Measurements from ENCODE around the gene PTPRB.

The PTPRB gene

GRCh38 chr12:70559390-70559789 is 77.8 kb downstream of the PTPRB start:
- no CpG with 5 or more reads among the region's 5 CpGs for WGBS (ENCODE audit: extremely low coverage, insufficient coverage, low lambda C conversion rate)

DNA sequence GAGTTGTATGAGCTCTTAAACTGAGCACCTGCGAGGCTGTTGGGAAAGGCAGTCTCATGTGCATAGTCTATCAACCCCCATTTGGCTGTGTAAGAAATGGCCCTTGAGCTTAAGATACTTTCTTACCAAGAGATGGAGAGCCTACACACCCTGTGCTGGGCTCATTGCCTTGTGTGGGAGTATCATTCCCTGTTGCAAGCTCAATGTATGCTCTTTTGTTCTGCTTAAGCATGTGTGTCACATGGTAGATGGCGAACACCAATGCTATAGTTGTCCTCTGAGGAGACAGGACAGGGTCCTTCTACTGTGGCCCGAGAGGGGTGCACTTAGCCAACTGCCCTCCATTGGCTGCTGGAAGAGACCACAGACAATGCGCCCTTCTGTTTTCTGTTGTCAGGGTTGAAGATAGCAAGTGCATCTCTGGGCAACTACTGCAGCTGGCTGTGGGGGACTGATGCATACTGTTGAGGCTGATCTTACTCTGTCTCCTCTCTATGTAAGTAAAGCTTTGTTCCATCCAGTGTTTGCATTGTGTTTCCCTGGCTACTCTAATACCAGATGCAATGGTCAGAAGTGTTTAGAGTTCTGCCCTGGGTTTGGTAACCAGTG is 79.5 kb downstream of the PTPRB start:
- Histone ChIP-seq H2BK120ac (ENCODE audit: low read depth, low read length) (no peak overlapping the region), H3K79me2 (ENCODE audit: control insufficient read depth, insufficient read depth, low read length) (no peaks in the 10 kb centered on the region), H4K5ac (ENCODE audit: low read length) (no peak overlapping the region), H3K27me3 (ENCODE audit: insufficient read depth, low read length, poor library complexity) (no peaks in the 10 kb centered on the region), H2BK15ac (replicated peaks; ENCODE audit: low read depth) (no peak overlapping the region), H2BK5ac (ENCODE audit: low read length) (no peak overlapping the region), H3K79me1 (ENCODE audit: low read length) (no peaks in the 10 kb centered on the region), H3K9ac (ENCODE audit: low read length) (no peak overlapping the region), H3K4me1 (ENCODE audit: control insufficient read depth, low read depth, low read length) (peaks cover 15% of the 10 kb centered on the region), H3K36me3 (ENCODE audit: control insufficient read depth, insufficient read depth, low read length) (no peaks in the 10 kb centered on the region), H3K27ac (ENCODE audit: low read depth, low read length) (no peak overlapping the region), H3K56ac (ENCODE audit: low read length) (no peak overlapping the region), H3K23ac (ENCODE audit: low read length) (no peak overlapping the region), H3K4ac (ENCODE audit: low read depth, low read length) (no peak overlapping the region), H3K4me3 (ENCODE audit: low read length) (no peak overlapping the region), H3K18ac (ENCODE audit: low read length) (no peak overlapping the region), H3K4me2 (ENCODE audit: low read length) (no peak overlapping the region), H4K8ac (ENCODE audit: low read depth, low read length) (no peak overlapping the region), H2AK5ac (ENCODE audit: low read length) (no peak overlapping the region)
- WGBS (ENCODE audit: extremely low coverage, insufficient coverage, low lambda C conversion rate) = no CpG with 5 or more reads among the region's 4 CpGs
- DNase-seq = no peak

More at GRCh38 chr12:70559390-70559789, 77.8 kb downstream of the PTPRB start:
- Histone ChIP-seq H3K9ac (ENCODE audit: low read length) (no peak overlapping the region), H3K36me3 (ENCODE audit: control insufficient read depth, insufficient read depth, low read length) (no peaks in the 10 kb centered on the region), H3K27me3 (ENCODE audit: insufficient read depth, low read length, poor library complexity) (no peaks in the 10 kb centered on the region), H4K5ac (ENCODE audit: low read length) (no peak overlapping the region), H3K4me2 (ENCODE audit: low read length) (no peak overlapping the region), H3K27ac (ENCODE audit: low read depth, low read length) (no peak overlapping the region), H3K23ac (ENCODE audit: low read length) (no peak overlapping the region), H2AK5ac (ENCODE audit: low read length) (no peak overlapping the region), H3K79me1 (ENCODE audit: low read length) (no peaks in the 10 kb centered on the region), H2BK5ac (ENCODE audit: low read length) (no peak overlapping the region), H4K8ac (ENCODE audit: low read depth, low read length) (no peak overlapping the region), H2BK15ac (replicated peaks; ENCODE audit: low read depth) (no peak overlapping the region), H3K56ac (ENCODE audit: low read length) (no peak overlapping the region), H3K79me2 (ENCODE audit: control insufficient read depth, insufficient read depth, low read length) (no peaks in the 10 kb centered on the region), H2BK120ac (ENCODE audit: low read depth, low read length) (no peak overlapping the region), H3K4me1 (ENCODE audit: control insufficient read depth, low read depth, low read length) (peaks cover 13% of the 10 kb centered on the region), H3K4ac (ENCODE audit: low read depth, low read length) (no peak overlapping the region), H3K18ac (ENCODE audit: low read length) (no peak overlapping the region), H3K4me3 (ENCODE audit: low read length) (no peak overlapping the region)
- DNase-seq = no peak

DNA sequence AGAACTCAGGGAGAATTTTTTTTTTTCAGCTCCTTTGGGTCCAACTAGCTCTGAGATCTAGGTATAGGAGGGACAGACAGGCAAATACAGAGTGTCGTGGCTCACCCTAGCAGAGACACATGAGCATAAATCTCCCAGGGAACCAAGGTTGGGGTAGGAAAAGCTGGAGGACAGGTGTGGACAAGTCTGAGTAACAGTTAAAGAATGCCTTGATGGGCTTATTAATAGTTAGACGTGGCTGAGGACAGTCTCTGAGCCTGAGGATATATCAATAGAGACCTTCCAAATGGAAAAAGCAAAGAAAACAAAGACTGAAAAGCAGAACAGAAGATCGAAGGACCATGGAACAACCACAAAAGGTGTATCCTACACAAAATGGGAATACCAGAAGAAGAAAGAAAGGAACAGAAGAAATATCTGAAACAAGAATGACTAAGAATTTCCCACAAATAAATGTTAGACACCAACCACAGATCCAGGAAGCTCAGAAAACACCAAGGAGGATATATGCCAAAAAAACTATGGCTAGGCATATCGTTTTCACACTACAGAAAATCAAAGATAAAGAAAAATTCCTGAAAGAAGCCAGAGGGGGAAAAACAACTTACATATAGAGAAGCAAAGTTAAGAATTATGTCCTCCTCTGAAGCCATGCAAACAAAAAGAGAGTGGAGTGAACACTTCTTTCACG is 80.9 kb downstream of the PTPRB start:
- Histone ChIP-seq H3K9ac (ENCODE audit: low read length) (no peak overlapping the region), H2BK15ac (replicated peaks; ENCODE audit: low read depth) (peak overlapping the region; percentile 87), H2BK5ac (ENCODE audit: low read length) (no peak overlapping the region), H3K36me3 (ENCODE audit: control insufficient read depth, insufficient read depth, low read length) (no peaks in the 10 kb centered on the region), H3K18ac (ENCODE audit: low read length) (peak overlapping the region; percentile 71), H3K56ac (ENCODE audit: low read length) (no peak overlapping the region), H3K79me2 (ENCODE audit: control insufficient read depth, insufficient read depth, low read length) (no peaks in the 10 kb centered on the region), H2AK5ac (ENCODE audit: low read length) (no peak overlapping the region), H3K27me3 (ENCODE audit: insufficient read depth, low read length, poor library complexity) (no peaks in the 10 kb centered on the region), H2BK120ac (ENCODE audit: low read depth, low read length) (peak overlapping the region; percentile 75), H3K79me1 (ENCODE audit: low read length) (no peaks in the 10 kb centered on the region), H3K4me1 (ENCODE audit: control insufficient read depth, low read depth, low read length) (peaks cover 15% of the 10 kb centered on the region), H3K27ac (ENCODE audit: low read depth, low read length) (no peak overlapping the region), H3K4me2 (ENCODE audit: low read length) (no peak overlapping the region), H3K4me3 (ENCODE audit: low read length) (no peak overlapping the region), H4K8ac (ENCODE audit: low read depth, low read length) (no peak overlapping the region), H3K23ac (ENCODE audit: low read length) (no peak overlapping the region), H3K4ac (ENCODE audit: low read depth, low read length) (no peak overlapping the region), H4K5ac (ENCODE audit: low read length) (no peak overlapping the region)
- no CpG with 5 or more reads among the region's 5 CpGs for WGBS (ENCODE audit: extremely low coverage, insufficient coverage, low lambda C conversion rate)
- DNase-seq = no peak

DNA sequence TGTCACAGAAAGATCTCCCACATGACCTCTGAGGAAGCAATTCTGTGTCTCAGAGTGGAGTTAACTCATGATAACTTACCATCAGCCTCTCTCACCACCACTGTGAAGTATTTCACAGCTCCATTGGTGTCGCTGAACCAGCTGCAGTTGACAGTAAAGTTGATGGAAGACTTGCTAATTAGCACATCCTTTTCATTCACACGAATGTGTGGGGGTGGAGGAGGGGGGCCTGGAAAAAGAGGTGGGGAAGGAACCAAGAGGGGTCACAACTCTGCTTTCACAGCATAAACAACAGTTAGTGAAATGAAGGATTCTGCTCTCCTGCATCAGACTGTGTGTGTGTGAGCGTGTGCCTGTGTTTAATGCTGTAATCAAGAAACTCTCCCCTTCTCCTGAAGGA is 82.1 kb downstream of the PTPRB start:
- Histone ChIP-seq H3K27ac (ENCODE audit: low read depth, low read length) (no peak overlapping the region), H2BK5ac (ENCODE audit: low read length) (peak overlapping the region; percentile 56), H3K4ac (ENCODE audit: low read depth, low read length) (no peak overlapping the region), H2BK15ac (replicated peaks; ENCODE audit: low read depth) (no peak overlapping the region), H4K8ac (ENCODE audit: low read depth, low read length) (no peak overlapping the region), H3K79me2 (ENCODE audit: control insufficient read depth, insufficient read depth, low read length) (no peaks in the 10 kb centered on the region), H3K4me2 (ENCODE audit: low read length) (no peak overlapping the region), H3K9ac (ENCODE audit: low read length) (no peak overlapping the region), H3K4me1 (ENCODE audit: control insufficient read depth, low read depth, low read length) (peaks cover 15% of the 10 kb centered on the region), H3K4me3 (ENCODE audit: low read length) (no peak overlapping the region), H3K56ac (ENCODE audit: low read length) (peak overlapping the region; percentile 56), H2AK5ac (ENCODE audit: low read length) (no peak overlapping the region), H3K23ac (ENCODE audit: low read length) (no peak overlapping the region), H2BK120ac (ENCODE audit: low read depth, low read length) (no peak overlapping the region), H4K5ac (ENCODE audit: low read length) (no peak overlapping the region), H3K18ac (ENCODE audit: low read length) (no peak overlapping the region), H3K27me3 (ENCODE audit: insufficient read depth, low read length, poor library complexity) (no peaks in the 10 kb centered on the region), H3K79me1 (ENCODE audit: low read length) (no peaks in the 10 kb centered on the region), H3K36me3 (ENCODE audit: control insufficient read depth, insufficient read depth, low read length) (no peaks in the 10 kb centered on the region)
- WGBS (ENCODE audit: extremely low coverage, insufficient coverage, low lambda C conversion rate) = no CpG with 5 or more reads among the region's 3 CpGs
- DNase-seq = peak; percentile 91

- DNase-seq = peak; percentile 69
- Histone ChIP-seq H3K4me3 (ENCODE audit: low read length) (no peak overlapping the region), H3K18ac (ENCODE audit: low read length) (no peak overlapping the region), H4K5ac (ENCODE audit: low read length) (no peak overlapping the region), H3K36me3 (ENCODE audit: control insufficient read depth, insufficient read depth, low read length) (no peaks in the 10 kb centered on the region), H3K79me2 (ENCODE audit: control insufficient read depth, insufficient read depth, low read length) (no peaks in the 10 kb centered on the region), H3K4me2 (ENCODE audit: low read length) (no peak overlapping the region), H3K9ac (ENCODE audit: low read length) (no peak overlapping the region), H2BK120ac (ENCODE audit: low read depth, low read length) (no peak overlapping the region), H3K4me1 (ENCODE audit: control insufficient read depth, low read depth, low read length) (peaks cover 15% of the 10 kb centered on the region), H2BK5ac (ENCODE audit: low read length) (no peak overlapping the region), H3K27ac (ENCODE audit: low read depth, low read length) (no peak overlapping the region), H3K27me3 (ENCODE audit: insufficient read depth, low read length, poor library complexity) (no peaks in the 10 kb centered on the region), H4K8ac (ENCODE audit: low read depth, low read length) (no peak overlapping the region), H3K4ac (ENCODE audit: low read depth, low read length) (no peak overlapping the region), H3K56ac (ENCODE audit: low read length) (no peak overlapping the region), H3K79me1 (ENCODE audit: low read length) (no peaks in the 10 kb centered on the region), H2AK5ac (ENCODE audit: low read length) (no peak overlapping the region), H2BK15ac (replicated peaks; ENCODE audit: low read depth) (no peak overlapping the region), H3K23ac (ENCODE audit: low read length) (no peak overlapping the region)
- no CpG with 5 or more reads among the region's 2 CpGs for WGBS (ENCODE audit: extremely low coverage, insufficient coverage, low lambda C conversion rate)
Measured at GRCh38 chr12:70553391-70553859, 83.8 kb downstream of the PTPRB start.
